HG03460 (cell line): ENCODE results near the gene CALML3.

Source experiments
- ATAC-seq: cut with Tn5 transposase; IDR thresholded peaks from one replicate; pipeline ENCODE4 v1.9.1; 2021; ENCODE audit not compliant: unreplicated experiment

CALML3 gene

DNA sequence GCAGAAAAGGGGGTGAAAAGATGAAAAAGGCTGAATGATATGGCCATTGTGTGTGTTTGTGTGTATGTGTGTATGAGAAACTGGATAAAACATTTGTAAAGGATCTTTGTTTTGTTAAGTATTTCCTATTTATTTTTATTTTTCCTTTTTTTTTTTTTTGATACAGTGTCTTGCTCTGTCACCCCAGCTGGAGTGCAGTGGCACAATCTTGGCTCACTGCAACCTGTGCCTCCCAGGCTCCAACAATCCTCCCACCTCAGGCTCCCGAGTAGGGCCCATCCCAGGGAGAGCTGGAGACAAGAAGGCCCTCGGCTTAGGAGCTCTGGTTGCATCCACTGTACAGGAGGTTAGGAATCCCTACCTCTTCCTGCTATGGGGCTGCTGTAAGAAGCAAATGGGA, 18.5 kb upstream of the CALML3 start:
- no peak for ATAC-seq

DNA sequence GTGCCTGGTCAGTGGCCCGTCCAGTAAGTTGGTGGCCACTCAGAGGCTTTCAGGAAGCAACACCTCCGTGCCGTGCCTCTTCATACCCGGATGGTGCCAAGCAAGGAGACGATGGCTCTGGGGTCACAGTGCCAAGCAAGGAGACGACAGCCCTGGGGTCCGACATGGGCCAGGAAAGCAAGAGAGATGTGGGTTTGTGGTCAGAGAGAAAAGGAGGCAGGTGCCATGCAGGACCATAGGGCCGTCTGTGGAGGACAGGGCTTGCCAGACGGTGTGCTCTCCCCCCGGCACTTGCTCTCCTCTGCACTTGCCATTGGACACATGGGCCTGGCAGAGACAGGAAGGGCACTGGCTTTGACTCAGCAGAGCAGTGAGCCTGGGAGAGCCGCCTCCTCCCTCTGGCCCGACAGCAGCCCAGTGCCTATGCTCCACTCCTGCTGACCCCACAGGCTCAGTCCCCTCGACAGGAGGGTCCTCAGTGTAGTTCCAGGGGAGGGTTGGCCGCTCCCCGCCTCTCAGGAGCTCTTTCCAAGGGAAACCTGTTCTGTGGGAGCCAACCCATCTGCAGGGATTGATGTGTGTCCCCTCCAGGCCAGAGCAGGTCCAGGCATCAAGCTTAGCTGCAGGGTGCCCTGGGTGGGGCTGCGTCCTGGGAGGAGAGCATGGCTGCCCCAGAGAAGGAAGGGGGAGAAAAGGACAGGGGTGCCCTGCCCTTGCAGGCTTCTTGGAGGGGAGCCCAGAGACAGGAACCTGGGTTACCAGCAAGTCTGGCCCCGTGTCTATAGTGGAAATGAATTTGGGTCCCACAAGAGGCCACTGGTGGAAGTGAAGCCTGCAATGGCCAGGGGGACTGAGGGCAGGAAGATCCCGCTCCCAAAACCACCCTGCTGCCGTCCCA, 17.8 kb upstream of the CALML3 start:
- ATAC-seq, result no peak

DNA sequence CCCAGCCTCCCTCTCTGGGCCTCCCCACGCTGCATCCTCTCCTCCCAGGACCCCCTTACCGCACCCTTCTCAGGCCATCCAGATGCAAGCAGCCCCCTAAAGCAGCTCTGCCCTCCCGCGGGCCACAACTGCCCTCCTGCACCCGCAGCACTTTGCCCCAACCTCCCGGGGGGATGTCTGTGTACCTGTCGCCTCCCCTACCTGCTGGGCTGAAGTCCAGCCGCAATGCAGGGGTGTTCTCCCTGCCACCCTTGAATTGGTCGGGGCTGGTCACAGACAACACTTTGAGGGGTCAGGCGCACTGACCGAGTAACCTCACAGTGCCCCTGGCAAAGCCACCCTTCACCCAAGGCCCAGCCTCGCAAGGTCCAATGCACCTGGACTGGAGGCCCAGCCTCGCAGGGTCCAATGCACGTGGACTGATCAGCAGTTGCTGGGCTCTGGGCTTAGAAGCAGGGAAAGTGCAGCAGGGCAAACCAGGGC, 17.1 kb upstream of the CALML3 start:
- ATAC-seq, result no peak

DNA sequence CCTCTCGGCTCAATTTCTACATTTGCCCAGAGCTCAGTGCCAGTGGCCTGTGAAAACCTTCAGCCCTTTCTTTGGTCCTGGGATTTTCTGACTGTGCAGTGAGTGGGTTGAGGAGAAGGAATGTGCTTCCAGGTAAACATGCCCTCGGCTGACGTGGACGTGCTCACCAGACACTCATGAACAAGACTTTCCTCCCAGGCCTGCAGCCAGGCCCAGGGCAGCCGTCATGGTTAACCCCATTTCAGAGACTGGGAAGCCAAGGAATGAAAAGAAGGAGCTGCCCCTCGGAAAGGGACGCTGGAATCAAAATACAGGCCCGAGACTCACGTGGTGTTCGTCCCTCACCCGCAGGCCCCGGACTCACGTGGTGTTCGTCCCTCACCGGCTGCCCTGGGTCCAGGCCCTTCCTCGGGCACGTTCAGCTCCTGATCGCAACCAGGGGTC, 16.6 kb upstream of the CALML3 start:
- ATAC-seq, result no peak

DNA sequence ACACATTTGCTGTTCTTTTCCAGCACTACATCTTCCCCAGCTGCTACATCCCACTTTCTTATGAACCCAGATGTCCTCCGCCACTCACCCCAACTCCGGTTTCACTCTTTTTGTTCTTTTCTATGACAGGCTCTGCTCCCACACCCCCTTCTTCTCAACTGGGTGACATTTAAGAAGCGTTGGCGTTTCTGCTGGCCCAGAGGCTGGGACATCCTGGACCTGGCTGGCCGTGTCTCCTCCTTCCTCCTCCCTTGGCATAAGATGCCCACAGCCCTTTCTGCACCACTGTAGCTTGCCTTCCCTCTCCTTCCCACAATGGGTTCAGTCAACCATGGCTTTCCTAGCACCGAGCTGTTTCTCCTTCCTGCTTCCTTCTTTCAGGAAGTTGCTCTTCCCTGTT, 16.0 kb upstream of the CALML3 start:
- ATAC-seq, result no peak

DNA sequence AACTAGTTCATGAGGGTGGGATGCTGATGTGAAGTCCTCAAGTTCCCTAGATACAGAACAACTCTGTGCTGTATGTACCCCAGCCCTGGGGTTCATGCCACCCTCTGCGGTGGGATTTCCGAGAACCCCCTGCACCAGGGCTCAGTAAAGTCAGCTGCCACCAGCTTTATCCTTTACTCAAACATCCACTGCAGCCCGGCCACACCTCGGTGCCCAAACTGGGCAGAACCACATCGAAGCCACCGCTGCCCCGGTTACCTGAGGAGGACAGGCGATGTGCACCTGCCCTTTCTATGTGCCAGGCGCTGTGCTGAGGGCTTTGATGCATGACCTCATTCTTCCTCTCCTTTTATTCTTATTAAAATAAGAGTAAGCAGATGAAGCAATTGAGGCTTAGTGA, 15.5 kb upstream of the CALML3 start:
- ATAC-seq, result no peak

DNA sequence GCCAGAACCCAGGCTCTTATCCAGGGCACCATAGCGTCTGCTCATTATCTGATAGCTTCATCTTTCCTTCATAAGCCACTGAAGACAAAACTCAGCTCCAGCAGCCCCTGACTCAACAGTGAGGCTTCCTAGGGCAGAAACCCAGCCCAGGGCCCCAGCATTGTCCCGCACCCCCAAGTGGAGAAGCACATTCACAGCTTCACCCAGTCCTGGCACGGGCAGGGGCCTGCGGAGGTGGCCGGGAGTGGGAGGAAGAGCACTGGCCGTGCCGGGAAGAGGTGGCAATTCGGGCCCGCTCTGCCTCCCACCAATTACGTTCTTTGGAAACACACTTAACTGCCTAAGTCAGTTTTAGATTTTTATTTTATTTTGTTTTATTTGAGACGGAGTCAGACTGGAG, 15.1 kb upstream of the CALML3 start:
- no peak for ATAC-seq

DNA sequence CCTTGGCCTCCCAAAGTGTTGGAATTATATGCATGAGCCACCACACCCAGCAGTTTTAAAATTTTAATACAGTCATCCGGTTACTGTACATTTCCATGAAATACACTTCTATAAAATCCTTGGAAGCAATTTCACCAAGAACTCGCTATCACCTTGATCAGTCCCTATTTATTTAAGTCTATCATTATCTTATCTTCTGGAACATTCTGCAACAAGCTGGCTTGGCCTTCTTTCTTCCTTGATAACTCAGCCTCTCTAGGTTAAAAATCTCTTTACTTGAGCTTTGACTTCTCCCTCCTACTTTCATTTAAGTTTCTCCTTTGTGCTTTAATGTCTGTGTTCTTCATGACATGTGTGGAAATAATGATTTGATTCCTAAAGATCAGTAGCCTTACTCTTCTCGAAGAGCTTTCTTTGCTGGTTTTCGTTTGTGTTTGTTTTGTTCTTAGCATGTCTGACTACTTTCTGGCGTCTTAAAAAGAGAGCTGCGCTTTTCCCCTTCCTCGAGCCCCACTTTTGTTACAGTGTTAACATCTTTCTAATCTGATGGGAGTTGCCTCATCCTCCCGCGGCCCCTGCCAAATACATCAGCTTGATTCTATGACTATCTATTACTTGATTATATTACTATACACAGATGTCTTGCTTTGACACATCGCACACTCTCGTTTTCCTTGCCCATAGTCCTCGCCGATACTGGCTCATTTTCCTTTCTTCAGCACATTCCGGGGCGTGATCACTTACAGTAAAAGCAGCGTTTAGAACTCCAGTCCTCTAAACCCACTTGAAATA, 14.3 kb upstream of the CALML3 start:
- no peak for ATAC-seq

DNA sequence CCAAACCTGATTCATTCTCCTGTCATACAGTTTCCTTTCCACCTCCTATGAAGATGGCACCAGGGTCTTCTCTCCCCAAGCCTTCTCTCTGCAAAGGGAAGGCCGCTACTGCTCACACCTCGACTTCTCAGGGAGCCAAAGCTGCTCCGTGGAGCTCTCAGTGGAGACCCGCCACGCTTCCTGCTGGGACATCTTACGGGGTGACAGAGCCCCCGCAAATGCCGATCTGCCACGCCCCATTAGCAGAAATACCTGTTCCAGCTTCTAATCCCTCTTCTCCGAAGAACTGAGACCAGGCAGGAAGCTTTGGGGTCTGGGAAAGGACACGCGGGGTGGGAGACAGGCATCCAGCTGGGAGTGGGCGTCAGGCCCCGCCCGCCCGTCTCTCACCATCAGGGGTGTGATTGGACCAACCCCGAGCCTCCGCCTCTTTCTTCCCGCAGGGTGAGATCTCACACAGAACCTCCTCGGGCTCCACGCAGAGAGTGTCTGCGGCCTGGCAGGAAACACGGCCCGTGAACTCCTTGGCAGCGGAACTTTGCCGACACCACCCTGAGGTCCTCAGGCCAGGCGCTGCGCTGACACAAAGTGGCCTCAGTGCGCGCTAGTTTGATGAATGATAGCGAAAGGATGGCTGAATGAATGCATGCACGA, 13.4 kb upstream of the CALML3 start:
- ATAC-seq, result no peak

DNA sequence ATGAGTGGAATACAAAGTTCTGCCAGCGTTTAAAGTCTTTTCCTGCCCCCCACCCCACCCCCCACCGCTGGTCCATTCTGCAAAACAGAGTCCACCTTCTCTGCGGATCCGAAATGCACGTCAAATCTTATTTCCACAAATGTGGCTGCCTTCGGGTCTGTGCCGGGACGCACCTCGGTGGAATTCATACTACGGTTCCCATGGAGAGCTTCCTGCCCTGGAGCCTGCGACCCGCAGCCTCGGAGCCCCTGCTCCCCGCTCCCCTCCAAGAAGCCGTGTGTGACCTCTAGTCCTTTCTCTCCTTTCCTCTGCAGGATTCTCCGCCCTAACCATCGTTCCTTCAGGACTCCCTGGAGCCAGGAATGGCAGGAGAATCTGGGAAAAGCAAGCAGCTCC, 12.9 kb upstream of the CALML3 start:
- ATAC-seq, result no peak

DNA sequence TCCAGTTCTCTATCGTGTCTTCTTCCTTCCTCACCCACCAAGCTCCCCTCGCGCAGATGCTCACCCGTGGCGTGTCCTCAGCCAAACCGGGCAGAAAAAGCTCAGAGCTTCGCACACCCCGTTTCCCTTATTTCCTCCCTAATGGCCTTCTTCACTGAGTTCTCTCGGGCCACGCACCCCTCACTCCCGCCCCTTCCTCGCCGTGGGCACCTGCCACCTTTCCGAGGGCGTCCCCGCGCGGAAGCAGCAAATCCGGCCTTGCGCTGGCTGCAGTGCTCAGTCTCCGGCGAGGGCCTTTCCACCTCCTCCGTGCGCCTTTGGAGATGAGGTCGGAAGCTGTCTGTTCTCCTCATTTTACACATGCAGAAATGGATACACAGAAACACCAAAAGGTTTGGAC, 12.4 kb upstream of the CALML3 start:
- ATAC-seq, result no peak

DNA sequence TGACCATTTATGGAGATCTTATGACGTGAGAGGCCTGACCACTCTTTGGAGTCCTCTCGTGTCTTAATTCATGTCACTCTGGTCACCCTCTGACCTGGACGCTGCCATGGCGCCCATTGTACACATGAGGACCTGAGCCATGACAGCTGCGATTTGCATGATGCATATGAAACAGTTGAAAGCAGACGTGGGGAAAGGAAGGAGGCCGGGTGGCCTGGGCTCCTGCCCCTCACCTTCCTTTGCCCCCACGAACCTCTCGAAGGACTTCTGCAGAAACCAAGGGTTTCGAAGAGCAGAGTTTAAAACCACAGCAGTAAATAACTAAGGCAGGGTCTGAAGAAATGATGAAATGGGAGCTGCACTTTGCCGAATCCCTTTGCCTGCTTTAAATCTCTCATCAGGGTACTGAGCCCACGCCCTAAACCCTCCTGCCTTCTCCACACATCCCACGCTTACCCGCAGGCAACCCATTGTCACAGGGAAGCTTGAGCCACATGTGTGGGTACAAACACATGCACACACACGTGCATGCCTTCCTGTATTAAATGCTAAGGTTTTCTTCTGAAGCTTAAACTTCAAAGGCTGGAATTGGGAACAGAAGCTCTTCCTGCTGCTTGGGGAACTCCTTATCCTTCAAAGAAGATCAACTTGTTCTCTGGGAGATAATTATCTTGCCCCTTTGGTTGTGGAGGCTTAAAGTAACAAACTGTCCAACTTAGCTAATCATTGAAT, 11.7 kb upstream of the CALML3 start:
- ATAC-seq, result no peak

DNA sequence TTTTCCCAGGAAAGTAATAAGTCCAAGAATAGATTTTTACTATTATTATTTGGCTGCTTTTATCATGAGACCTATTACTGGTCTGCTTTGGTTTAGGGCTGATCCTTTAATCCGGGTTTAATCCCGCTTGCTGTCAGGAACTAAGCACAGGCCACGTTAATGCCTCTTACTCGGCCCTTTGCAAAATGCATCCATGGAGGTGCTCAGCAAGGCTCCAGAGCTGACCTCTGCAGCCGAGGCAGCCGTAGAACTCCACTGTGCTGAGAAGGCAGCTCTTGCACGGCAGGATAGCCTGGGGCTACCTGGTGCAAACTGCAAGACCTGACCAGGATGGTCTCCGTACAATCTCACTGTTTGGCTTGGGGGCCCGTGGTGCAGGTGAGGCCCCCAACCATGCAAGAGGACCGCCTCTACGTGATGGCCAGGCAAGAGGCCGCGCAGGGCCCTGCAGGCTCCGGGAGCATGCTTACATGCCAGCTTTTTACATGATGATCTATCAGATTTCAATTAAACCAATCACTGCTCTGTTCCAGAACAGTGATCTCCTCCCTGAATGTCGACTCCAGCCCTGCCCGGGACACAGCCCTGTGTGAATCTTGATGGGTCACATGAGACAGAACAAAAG, 10.4 kb upstream of the CALML3 start:
- no peak for ATAC-seq

DNA sequence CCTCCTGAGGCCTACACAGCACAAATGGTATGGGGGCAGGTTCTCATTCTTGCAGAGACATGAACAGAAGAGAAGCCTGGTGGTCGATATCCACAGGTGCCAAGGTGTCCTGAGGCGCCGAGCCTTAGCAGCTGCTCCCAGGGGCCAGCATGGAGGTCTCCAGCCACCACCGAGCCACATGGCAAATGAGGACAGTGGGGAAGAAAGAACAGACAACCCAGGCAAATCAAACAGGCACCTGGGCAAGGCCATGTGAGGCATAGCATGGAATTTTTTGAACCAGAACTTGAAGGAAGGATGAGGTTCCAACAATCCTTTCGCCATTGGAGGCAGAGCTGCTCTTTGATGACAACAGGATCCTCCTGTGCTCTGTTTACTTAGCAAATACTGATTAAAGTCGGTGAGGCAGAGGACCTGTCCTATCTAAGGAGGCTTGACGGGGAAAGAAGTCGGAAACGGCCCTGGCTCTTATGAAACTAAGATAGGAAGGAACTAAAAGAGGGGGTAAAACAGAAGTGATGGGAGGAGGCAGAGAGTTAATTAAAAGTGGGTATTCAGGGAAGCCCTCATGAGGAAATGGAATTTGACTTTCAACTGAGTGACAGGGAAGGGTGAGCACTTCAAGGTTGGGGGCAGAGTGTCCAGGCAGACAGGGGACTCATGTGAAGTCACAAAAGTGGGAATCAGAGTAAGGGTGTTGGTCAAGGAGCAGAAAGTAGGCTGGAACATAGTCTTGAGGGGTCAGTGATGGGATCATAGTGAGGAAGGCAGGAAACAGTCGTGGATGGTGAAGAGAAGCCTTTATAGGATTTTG, 8.6 kb upstream of the CALML3 start:
- no peak for ATAC-seq

DNA sequence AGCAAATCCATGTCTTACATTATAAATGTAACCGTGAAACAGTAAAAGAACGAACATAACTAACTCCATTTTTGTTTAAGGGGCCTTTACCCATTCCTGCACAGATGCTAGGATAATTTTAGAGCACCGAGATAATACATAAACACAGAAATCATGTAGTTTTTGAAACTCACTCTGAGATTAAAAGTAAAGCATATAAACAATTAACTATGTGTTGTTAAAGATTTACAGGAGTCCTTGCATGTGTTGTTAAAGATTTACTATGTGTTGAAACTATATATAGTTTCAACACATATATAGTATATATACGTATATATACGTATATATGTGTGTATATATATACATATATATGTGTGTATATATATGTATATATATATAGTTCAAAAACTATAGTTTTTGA, 7.2 kb upstream of the CALML3 start:
- no peak for ATAC-seq

DNA sequence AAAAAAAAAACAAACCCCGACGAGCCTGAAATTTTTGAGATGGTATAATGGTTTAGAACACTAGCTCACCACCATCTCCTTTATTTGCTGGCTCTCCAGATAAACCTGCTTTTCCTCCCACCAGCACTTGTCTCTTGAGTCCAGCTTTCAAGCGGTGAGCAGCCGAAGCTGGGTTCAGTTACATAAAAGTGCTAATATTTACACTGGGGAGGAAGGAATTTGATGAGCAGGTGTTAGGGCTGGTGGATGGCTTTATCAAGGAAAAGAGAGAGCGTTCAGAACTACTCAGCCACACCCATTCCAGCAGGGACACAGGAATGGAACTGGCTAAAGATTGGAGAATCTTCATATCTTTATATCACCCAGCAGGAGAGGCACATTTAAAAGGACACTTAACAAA, 6.6 kb upstream of the CALML3 start:
- ATAC-seq, result no peak

DNA sequence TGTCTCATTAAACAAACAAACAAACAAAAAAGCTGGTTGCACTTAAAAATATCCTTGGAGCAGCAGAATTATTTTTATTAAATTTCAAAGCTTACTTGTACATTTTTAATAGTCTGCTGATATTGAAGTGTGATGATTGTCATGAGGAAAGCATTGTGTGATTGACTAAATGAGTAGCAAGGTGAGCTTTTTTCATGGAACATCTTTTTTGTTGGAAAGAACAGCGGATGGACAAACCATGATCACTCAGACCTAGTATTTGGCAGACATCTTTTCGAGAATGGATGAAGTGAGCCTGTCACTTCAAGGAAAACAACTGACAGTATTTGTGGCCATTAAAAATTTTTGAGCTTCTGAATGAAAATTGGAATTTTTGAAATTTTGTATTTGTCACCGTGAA, 5.7 kb upstream of the CALML3 start:
- ATAC-seq, result no peak

DNA sequence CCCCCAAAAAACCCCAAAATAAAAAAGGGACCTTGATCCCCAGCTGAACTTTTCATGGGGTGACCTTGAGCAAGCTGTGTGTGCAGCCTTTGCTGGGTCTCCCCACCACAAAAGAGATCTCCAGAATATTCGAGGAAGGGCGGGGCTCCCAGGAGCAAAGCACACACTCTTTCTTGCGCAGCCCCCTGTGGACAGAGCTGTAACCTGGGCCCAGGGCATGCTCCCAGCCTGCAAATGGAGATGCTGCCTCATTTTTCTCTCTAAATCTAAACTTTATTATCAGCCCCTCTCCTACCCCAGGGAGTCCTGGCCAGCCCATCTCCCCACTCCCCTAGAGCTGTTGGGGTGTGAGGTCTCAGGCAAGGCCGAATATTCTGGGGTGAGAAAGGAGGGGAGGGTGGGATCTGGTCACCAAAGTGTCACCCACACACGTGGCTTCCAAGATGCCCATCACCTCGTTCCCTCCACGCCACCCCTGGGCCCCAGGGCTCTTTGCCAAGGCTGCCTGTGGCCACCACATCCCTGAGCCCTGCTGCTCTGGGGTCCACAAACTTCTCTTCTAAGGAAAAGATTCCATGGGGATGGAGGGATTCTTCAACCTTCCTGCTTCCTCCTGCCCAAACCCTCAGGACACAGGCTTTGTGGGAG, 1.7 kb upstream of the CALML3 start:
- ATAC-seq, result no peak
